H9 (cell line): Measurements from ENCODE around the gene CCDC78. TPM values are rescaled to one million over a fixed set of nuclear protein-coding genes. Genes with fewer than 3 reads are reported as not detected.

ENCODE experiments used
- DNase-seq: peaks from one replicate; pipeline ENCODE4 v3.0.0-alpha.2; 2017
- H2AFZ ChIP-seq: one replicate; pipeline ENCODE4 v1.6.1; 2013; ENCODE audit warnings: mild to moderate bottlenecking, low read length, control low read depth, moderate library complexity
- H2AK5ac ChIP-seq: 2 replicates; pipeline ENCODE4 v1.6.1; 2013; ENCODE audit warnings: low read length, control low read depth, mixed read lengths; ENCODE audit not compliant: insufficient read length
- H2BK120ac ChIP-seq: one replicate; pipeline ENCODE4 v1.6.1; 2013; ENCODE audit warnings: low read depth, mild to moderate bottlenecking, low read length, control low read depth, inconsistent platforms; ENCODE audit not compliant: poor library complexity, severe bottlenecking
- H2BK12ac ChIP-seq: 2 replicates; pipeline ENCODE4 v1.6.1; 2013; ENCODE audit warnings: low read length, control low read depth, mixed read lengths, low read depth; ENCODE audit not compliant: insufficient read length
- H2BK15ac ChIP-seq: 2 replicates; pipeline ENCODE4 v1.6.1; 2013; ENCODE audit warnings: low read depth, low read length, control low read depth
- H2BK20ac ChIP-seq: one replicate; pipeline ENCODE4 v1.6.1; 2013; ENCODE audit warnings: low read depth, mild to moderate bottlenecking, low read length, control low read depth, inconsistent platforms; ENCODE audit not compliant: poor library complexity, severe bottlenecking
- H2BK5ac ChIP-seq: 2 replicates; pipeline ENCODE4 v1.6.1; 2013; ENCODE audit warnings: low read length, control low read depth, mixed read lengths; ENCODE audit not compliant: insufficient read length
- H3K14ac ChIP-seq: 2 replicates; pipeline ENCODE4 v1.6.1; 2013; ENCODE audit warnings: low read length, control low read depth; ENCODE audit not compliant: insufficient read depth
- H3K18ac ChIP-seq: 2 replicates; pipeline ENCODE4 v1.6.1; 2013; ENCODE audit warnings: low read depth, mild to moderate bottlenecking, mixed read lengths, low read length, control low read depth; ENCODE audit not compliant: insufficient read length
- H3K23ac ChIP-seq: 2 replicates; pipeline ENCODE4 v1.6.1; 2013; ENCODE audit warnings: low read length, control low read depth, mixed read lengths, low read depth; ENCODE audit not compliant: insufficient read length
- H3K23me2 ChIP-seq: 2 replicates; pipeline ENCODE4 v1.6.1; 2013; ENCODE audit warnings: low read depth, mild to moderate bottlenecking, mixed read lengths, low read length, control low read depth; ENCODE audit not compliant: insufficient read length, poor library complexity, severe bottlenecking
- H3K27ac ChIP-seq: 2 replicates; pipeline ENCODE4 v1.5.1; 2013; ENCODE audit warnings: low read length, control low read depth, mixed read lengths, low read depth; ENCODE audit not compliant: insufficient read length
- H3K27me3 ChIP-seq: 2 replicates; pipeline ENCODE4 v1.6.1; 2013; ENCODE audit warnings: low read length, control low read depth, inconsistent platforms; ENCODE audit not compliant: insufficient read depth
- H3K4ac ChIP-seq: 2 replicates; pipeline ENCODE4 v1.6.1; 2013; ENCODE audit warnings: low read depth, mild to moderate bottlenecking, control low read depth, inconsistent platforms, low read length, moderate library complexity
- H3K4me1 ChIP-seq: 2 replicates; pipeline ENCODE4 v1.6.1; 2013; ENCODE audit warnings: low read length, control low read depth, inconsistent platforms; ENCODE audit not compliant: insufficient read depth
- H3K4me2 ChIP-seq: 2 replicates; pipeline ENCODE4 v1.6.1; 2013; ENCODE audit warnings: low read length, control low read depth, mixed read lengths; ENCODE audit not compliant: insufficient read length, insufficient read depth
- H3K56ac ChIP-seq: 2 replicates; pipeline ENCODE4 v1.6.1; 2013; ENCODE audit warnings: low read depth, mild to moderate bottlenecking, mixed read lengths, low read length, control low read depth; ENCODE audit not compliant: insufficient read length
- H3K79me1 ChIP-seq: 2 replicates; pipeline ENCODE4 v1.6.1; 2013; ENCODE audit warnings: low read depth, mild to moderate bottlenecking, moderate library complexity, low read length, control low read depth, inconsistent platforms; ENCODE audit not compliant: insufficient read depth, poor library complexity, severe bottlenecking
- H3K79me2 ChIP-seq: 2 replicates; pipeline ENCODE4 v1.6.1; 2013; ENCODE audit warnings: low read length, control low read depth, inconsistent platforms; ENCODE audit not compliant: insufficient read depth
- H3K9ac ChIP-seq: 2 replicates; pipeline ENCODE4 v1.6.1; 2013; ENCODE audit warnings: low read length, control low read depth, mixed read lengths; ENCODE audit not compliant: insufficient read length; ENCODE audit errors: extremely low read depth
- H3K9me3 ChIP-seq: one replicate; pipeline ENCODE4 v1.6.1; 2013; ENCODE audit warnings: low read depth, low read length, inconsistent platforms; ENCODE audit not compliant: control insufficient read depth
- H3T11ph ChIP-seq: one replicate; pipeline ENCODE4 v1.6.1; 2013; ENCODE audit warnings: mild to moderate bottlenecking, low read length, control low read depth, inconsistent platforms
- H4K20me1 ChIP-seq: one replicate; pipeline ENCODE4 v1.6.1; 2013; ENCODE audit not compliant: control insufficient read depth, insufficient read length, insufficient read depth
- H4K5ac ChIP-seq: 2 replicates; pipeline ENCODE4 v1.6.1; 2013; ENCODE audit warnings: low read depth, mild to moderate bottlenecking, mixed read lengths, low read length, control low read depth; ENCODE audit not compliant: insufficient read length
- H4K8ac ChIP-seq: replicated peaks from 2 replicates; pipeline ENCODE4 v1.6.1; 2013; ENCODE audit warnings: low read length, control low read depth, mixed read lengths, low read depth; ENCODE audit not compliant: insufficient read length
- H4K91ac ChIP-seq: 2 replicates; pipeline ENCODE4 v1.6.1; 2013; ENCODE audit warnings: low read depth, mild to moderate bottlenecking, moderate library complexity, mixed read lengths, low read length, control low read depth; ENCODE audit not compliant: insufficient read length
- H3K27ac Mint-ChIP-seq, 3 experiments: 2 replicates in 2 of 3; 3 replicates in 1 of 3; pipeline ENCODE4 v1.8.0; 2020 to 2021; ENCODE audit warnings: mixed read lengths in 3 of 3, mild to moderate bottlenecking in 1 of 3, moderate library complexity in 1 of 3
- H3K27me3 Mint-ChIP-seq: 2 replicates; pipeline ENCODE4 v1.8.0; 2021; ENCODE audit warnings: low read depth, mild to moderate bottlenecking, moderate library complexity, mixed read lengths
- H3K36me3 Mint-ChIP-seq, 3 experiments: 2 replicates in 2 of 3; 3 replicates in 1 of 3; pipeline ENCODE4 v1.8.0; 2020 to 2021; ENCODE audit warnings: low read depth in 3 of 3, mixed read lengths in 3 of 3; ENCODE audit not compliant: insufficient read depth in 1 of 3
- H3K4me1 Mint-ChIP-seq, 2 experiments: 2 replicates each; pipeline ENCODE4 v1.8.0; 2020; ENCODE audit warnings: mixed read lengths in 2 of 2
- H3K4me3 Mint-ChIP-seq, 2 experiments: 2 replicates in 1 of 2; 3 replicates in 1 of 2; pipeline ENCODE4 v1.8.0; 2020 to 2021; ENCODE audit warnings: mild to moderate bottlenecking in 2 of 2, mixed read lengths in 2 of 2, moderate library complexity in 1 of 2
- H3K9me3 Mint-ChIP-seq, 2 experiments: 2 replicates in 1 of 2; 3 replicates in 1 of 2; pipeline ENCODE4 v1.8.0; 2020; ENCODE audit warnings: mild to moderate bottlenecking in 2 of 2, mixed read lengths in 2 of 2, moderate library complexity in 1 of 2
- WGBS: extraction: QIAGEN DNeasy Blood & Tissue Kit; methylation state at CpG from one replicate; pipeline ENCODE4 v1.1.7; 2013; ENCODE audit warnings: missing lambda C conversion rate, low lambda C conversion rate, mixed read lengths; ENCODE audit not compliant: insufficient read length; ENCODE audit errors: extremely low coverage; 5-methylcytosine and 5-hydroxymethylcytosine counted together
- total RNA-seq: library from RNA; stranded (reverse); gene quantifications from 2 replicates; pipeline ENCODE4 v1.2.1, GENCODE V29; 2021
- TF ChIP-seq, protein P1 (sequence below): fragments of 200-600 bp; sonication (generic); conservative IDR thresholded peaks from 3 replicates; pipeline ENCODE4 v1.8.0; 2021; ENCODE audit warnings: antibody characterized with exemption, mild to moderate bottlenecking

CCDC78 gene
- total RNA-seq, 1 experiment from 2014 or later, result 12.1 TPM

- H2BK20ac ChIP-seq, result no peak overlapping the region
- H2AK5ac ChIP-seq, result no peak overlapping the region
- no peak overlapping the region for H4K5ac ChIP-seq
- H3K27me3 ChIP-seq, result no peaks in the 10 kb centered on the region
- H3K23me2 ChIP-seq, result no peaks in the 10 kb centered on the region
- no peaks in the 10 kb centered on the region for H3K79me1 ChIP-seq
- no peak overlapping the region for H2BK15ac ChIP-seq
- no peak overlapping the region for H2BK12ac ChIP-seq
- H3K56ac ChIP-seq, result no peak overlapping the region
- H2BK5ac ChIP-seq, result no peak overlapping the region
- H3K4ac ChIP-seq, result no peak overlapping the region
- Mint-ChIP-seq H3K36me3 (no peaks in the 10 kb centered on the region), H3K4me1 (no peaks in the 10 kb centered on the region), H3K4me3 (no peak overlapping the region), H3K27me3 (peaks cover 24% of the 10 kb centered on the region), H3K9me3 (no peaks in the 10 kb centered on the region; a peak in 1 of 5 replicates), H3K27ac (no peak overlapping the region)
- no peak overlapping the region for H3K9ac ChIP-seq
- no peak overlapping the region for H4K8ac ChIP-seq
- no peaks in the 10 kb centered on the region for H4K20me1 ChIP-seq
- H3K27ac ChIP-seq, result no peak overlapping the region
- H3K14ac ChIP-seq, result no peak overlapping the region
- H2BK120ac ChIP-seq, result no peak overlapping the region
- H3K4me1 ChIP-seq, result no peaks in the 10 kb centered on the region
- no peak overlapping the region for H3T11ph ChIP-seq
- no peaks in the 10 kb centered on the region for H3K9me3 ChIP-seq
- no peak for DNase-seq
- no peak overlapping the region for H4K91ac ChIP-seq
- TF ChIP-seq, protein P1, sequence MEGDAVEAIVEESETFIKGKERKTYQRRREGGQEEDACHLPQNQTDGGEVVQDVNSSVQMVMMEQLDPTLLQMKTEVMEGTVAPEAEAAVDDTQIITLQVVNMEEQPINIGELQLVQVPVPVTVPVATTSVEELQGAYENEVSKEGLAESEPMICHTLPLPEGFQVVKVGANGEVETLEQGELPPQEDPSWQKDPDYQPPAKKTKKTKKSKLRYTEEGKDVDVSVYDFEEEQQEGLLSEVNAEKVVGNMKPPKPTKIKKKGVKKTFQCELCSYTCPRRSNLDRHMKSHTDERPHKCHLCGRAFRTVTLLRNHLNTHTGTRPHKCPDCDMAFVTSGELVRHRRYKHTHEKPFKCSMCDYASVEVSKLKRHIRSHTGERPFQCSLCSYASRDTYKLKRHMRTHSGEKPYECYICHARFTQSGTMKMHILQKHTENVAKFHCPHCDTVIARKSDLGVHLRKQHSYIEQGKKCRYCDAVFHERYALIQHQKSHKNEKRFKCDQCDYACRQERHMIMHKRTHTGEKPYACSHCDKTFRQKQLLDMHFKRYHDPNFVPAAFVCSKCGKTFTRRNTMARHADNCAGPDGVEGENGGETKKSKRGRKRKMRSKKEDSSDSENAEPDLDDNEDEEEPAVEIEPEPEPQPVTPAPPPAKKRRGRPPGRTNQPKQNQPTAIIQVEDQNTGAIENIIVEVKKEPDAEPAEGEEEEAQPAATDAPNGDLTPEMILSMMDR, result no peak
- WGBS, result no CpG with 5 or more reads among the region's 36 CpGs
- H2AFZ ChIP-seq, result no peak overlapping the region
- H3K4me2 ChIP-seq, result no peak overlapping the region
- no peak overlapping the region for H3K18ac ChIP-seq
- H3K79me2 ChIP-seq, result no peaks in the 10 kb centered on the region
- H3K23ac ChIP-seq, result no peak overlapping the region
These were observed 49.1 kb upstream of the CCDC78 start for GRCh38 chr16:775236-775796.
